ENCODE measurements around the gene HOXD11.

HOXD11 gene

GRCh38 chr2:176109192-176109901 is 2.3 kb downstream of the HOXD11 start:
- no peak for DNase-seq

GRCh38 chr2:176109946-176110345 is 2.9 kb downstream of the HOXD11 start:
- DNase-seq: no peak

- DNase-seq: no peak
Measured at GRCh38 chr2:176110415-176111308, 3.6 kb downstream of the HOXD11 start.

GRCh38 chr2:176111309-176111663 is 4.2 kb downstream of the HOXD11 start:
- DNase-seq: peak; percentile 54

GRCh38 chr2:176111846-176112374 is 4.8 kb downstream of the HOXD11 start:
- DNase-seq: no peak

GRCh38 chr2:176112375-176113302 is 5.6 kb downstream of the HOXD11 start:
- no peak for DNase-seq

- DNase-seq: no peak
Measured at GRCh38 chr2:176114120-176114929, 7.2 kb downstream of the HOXD11 start.

- no peak for DNase-seq
Measured at GRCh38 chr2:176114930-176115625, 8.0 kb downstream of the HOXD11 start.

- peak; percentile 80 for DNase-seq
Measured at GRCh38 chr2:176115883-176116813, 9.1 kb downstream of the HOXD11 start, which contains the start of gene HOXD10. HOXD10 (plus strand) TSS chr2:176116778; CDS start chr2:176116834, 56 bp downstream.

GRCh38 chr2:176117162-176117822 is 10.2 kb downstream of the HOXD11 start:
- DNase-seq: no peak

- DNase-seq: no peak
Measured at GRCh38 chr2:176117823-176118371, 10.8 kb downstream of the HOXD11 start.

- no peak for DNase-seq
Measured at GRCh38 chr2:176118601-176119339, 11.7 kb downstream of the HOXD11 start.

GRCh38 chr2:176120364-176121189 is 13.5 kb downstream of the HOXD11 start:
- DNase-seq: no peak

GRCh38 chr2:176121190-176122051 is 14.3 kb downstream of the HOXD11 start:
- DNase-seq: no peak

- DNase-seq: no peak
Measured at GRCh38 chr2:176122052-176122682, 15.1 kb downstream of the HOXD11 start.

All from fibroblast of upper back skin (primary cell).